Astrocyte of the spinal cord (primary cell): ENCODE measurements around the gene FAM168A.
"Not testable (repeated sequence)": the region's sequence is repeated elsewhere in the genome, so short reads cannot be mapped to it uniquely, and the experiment has no call there.

Source experiments
- DNase-seq: peaks from one replicate; pipeline ENCODE4 v3.0.0; 2011; ENCODE audit warnings: low read depth, low spot score
- H3K4me3 ChIP-seq: 2 replicates; pipeline ENCODE4 v1.5.1; 2011; ENCODE audit warnings: low read depth, mild to moderate bottlenecking, low read length, moderate library complexity
- in situ Hi-C: cut with HindIII; loops from 2 replicates; pipeline ENCODE4 v1.10.0; 2017; ENCODE audit warnings: low sequenced_read_pairs
- TF ChIP-seq, protein P1 (sequence below): IDR thresholded peaks from 2 replicates; pipeline ENCODE4 v1.5.1; 2012; ENCODE audit warnings: low read depth, mild to moderate bottlenecking, low read length, inconsistent platforms

FAM168A gene

GRCh38 chr11:73585834-73586575, 11.9 kb downstream of the FAM168A start:
- in situ Hi-C loops = no loop called here
- no peak overlapping the region for H3K4me3 ChIP-seq
- TF ChIP-seq, protein P1, sequence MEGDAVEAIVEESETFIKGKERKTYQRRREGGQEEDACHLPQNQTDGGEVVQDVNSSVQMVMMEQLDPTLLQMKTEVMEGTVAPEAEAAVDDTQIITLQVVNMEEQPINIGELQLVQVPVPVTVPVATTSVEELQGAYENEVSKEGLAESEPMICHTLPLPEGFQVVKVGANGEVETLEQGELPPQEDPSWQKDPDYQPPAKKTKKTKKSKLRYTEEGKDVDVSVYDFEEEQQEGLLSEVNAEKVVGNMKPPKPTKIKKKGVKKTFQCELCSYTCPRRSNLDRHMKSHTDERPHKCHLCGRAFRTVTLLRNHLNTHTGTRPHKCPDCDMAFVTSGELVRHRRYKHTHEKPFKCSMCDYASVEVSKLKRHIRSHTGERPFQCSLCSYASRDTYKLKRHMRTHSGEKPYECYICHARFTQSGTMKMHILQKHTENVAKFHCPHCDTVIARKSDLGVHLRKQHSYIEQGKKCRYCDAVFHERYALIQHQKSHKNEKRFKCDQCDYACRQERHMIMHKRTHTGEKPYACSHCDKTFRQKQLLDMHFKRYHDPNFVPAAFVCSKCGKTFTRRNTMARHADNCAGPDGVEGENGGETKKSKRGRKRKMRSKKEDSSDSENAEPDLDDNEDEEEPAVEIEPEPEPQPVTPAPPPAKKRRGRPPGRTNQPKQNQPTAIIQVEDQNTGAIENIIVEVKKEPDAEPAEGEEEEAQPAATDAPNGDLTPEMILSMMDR = no peak
- peak; percentile 48 for DNase-seq

- H3K4me3 ChIP-seq = no peak overlapping the region
- TF ChIP-seq, protein P1 = no peak
- in situ Hi-C loops = no loop called here
- DNase-seq = no peak
These were observed 13.1 kb downstream of the FAM168A start for GRCh38 chr11:73584831-73585230.

GRCh38 chr11:73582653-73583052, 15.3 kb downstream of the FAM168A start:
- TF ChIP-seq, protein P1 = no peak

DNA sequence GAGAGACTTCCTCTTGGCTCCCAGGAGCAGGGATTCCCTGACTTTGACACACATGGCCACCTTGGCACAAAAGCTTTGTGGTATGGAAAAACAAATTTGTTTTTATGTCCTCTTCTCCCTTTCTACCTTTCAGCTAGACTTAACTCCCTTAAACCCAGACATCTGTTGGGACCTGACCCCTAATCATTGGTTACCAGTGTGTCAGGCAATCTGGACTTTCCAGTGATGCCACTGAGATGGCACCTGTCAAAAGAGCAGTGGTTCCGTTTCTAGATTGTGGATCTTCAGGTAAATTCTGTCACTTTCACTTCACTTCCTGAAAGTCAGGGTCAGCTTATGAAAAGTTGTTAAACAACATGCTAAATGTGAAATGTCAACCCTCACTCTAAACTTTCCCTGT, 17.2 kb downstream of the FAM168A start:
- H3K4me3 ChIP-seq, in situ Hi-C loops, DNase-seq: not testable (repeated sequence)

More at GRCh38 chr11:73582653-73583052, 15.3 kb downstream of the FAM168A start:
- in situ Hi-C loops = no loop called here
- no peak for DNase-seq
- H3K4me3 ChIP-seq = no peak overlapping the region

DNA sequence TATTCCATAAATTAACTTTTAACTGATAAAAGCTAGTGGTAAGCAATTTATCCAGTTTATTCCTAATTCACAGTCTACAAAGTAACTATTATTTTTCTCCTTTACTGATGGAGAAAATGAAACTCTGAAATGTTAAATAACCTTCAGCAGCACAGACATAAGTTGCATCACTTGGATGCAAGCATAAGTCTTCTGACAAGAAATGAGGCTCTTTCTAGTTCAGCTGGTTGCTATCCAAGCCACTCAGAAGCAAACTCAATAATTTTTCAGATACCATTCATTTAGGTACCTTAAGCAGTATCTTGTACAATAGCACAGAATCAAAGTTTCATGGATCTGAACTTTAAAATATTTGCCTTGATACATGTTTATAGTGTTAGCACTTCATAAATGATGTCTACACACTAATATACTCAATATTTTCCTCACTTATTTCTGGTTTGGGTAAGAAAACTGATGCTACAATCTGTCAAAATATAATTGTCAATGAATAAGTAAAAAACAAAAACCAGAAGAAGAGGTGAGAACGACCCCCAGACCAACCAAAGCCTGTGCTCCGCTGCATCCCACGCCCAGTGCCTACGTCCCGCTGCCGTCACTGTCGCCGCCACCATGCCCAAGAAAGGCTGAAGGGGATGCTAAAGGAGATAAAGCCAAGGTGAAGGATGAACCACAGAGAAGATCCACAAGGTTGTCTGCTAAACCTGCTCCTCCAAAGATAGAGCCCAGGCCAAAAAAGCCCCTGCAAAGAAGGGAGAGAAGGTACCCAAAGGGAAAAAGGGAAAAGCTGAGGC, 18.1 kb downstream of the FAM168A start:
- DNase-seq = no peak
- in situ Hi-C loops = no loop called here
- H3K4me3 ChIP-seq = no peak overlapping the region
- TF ChIP-seq, protein P1 = no peak

DNA sequence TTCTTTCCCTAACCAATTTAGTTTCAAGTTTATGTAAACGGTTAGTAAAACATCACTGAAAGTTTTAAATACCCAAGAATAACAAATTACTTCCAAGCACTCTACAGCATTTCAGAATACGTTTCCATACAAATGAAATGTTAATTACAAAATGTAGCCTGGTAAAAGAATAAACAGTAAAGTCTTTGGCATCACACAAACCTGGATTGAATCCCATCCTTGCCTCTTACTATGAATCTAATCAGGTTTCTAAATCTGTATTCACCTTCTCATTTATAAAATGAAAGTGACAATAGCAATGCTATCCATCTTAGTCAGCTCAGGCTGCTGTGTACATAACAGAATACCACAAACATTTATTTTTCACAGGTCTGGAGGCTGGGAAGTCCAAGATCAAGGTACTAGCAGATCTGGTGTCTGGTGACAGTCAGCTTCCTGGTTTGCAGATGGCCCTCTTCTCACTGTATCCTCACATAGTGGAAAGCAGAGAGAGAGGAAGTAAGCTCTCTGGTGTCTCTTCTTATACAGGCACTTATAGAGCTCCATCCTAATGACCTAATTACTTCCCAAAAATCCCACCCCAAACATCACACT, 19.2 kb downstream of the FAM168A start:
- DNase-seq = no peak
- in situ Hi-C loops = no loop called here

More for the DNA sequence above, 19.2 kb downstream of the FAM168A start:
- TF ChIP-seq, protein P1 = no peak
- H3K4me3 ChIP-seq = no peak overlapping the region
